Measurements from ENCODE around the gene MAL. TPM values are rescaled to one million over a fixed set of nuclear protein-coding genes. Genes with fewer than 3 reads are reported as not detected.

The MAL gene
- total and polyA plus RNA-seq, 2 of the 8 experiments (the other 6 are each of a cell fraction or from before 2014, with no cell fraction given) = not detected

DNA sequence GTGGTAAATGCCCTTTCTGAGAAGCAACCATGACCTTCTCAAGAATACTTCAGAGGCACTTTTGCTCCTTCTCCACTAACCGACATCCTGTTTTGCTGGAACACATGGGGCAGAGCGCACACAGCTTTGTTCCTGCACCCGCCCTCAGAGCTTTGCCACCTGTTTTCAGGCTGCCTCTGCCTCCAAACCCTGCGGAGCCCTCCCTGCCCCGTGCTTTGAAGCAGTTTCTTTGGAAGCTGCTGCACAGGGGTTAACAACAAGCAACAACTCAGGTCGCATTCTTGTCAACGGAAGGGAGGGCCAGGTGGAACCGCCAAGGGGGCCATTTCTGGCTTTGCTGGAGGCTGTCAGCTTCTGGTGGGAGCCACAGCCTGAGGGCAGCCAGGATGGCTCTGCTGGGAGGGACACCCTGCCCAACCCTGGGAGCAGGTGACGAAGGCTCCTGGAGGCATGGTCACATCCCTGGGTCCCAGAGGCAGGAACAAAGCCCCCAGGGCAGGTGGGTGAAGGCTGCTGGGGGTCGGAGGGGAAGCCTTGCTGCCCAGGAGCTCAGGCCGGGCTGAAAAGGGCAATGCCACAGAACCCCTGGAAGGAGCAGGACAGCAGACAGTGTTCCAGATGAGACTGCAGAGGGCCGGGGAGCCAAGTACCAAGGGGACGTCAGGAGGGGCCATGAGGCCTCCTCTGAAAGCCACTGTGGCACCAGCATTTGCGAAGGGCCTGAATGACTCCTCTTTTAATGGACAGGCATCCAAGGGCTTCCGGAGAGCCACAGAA, 49.3 kb downstream of the MAL start:
- Histone ChIP-seq H3K27ac (ENCODE audit: low read depth, low read length) (no peak overlapping the region), H3K36me3 (ENCODE audit: control insufficient read depth in 2 of 4, insufficient read depth in 4 of 4, low read length in 3 of 4) (no peaks in the 10 kb centered on the region), H2BK12ac (ENCODE audit: low read depth, low read length) (no peak overlapping the region), H3K4me1 (replicated peaks in 1 of 4; ENCODE audit: control insufficient read depth in 3 of 4, insufficient read depth in 4 of 4, low read length in 3 of 4) (peaks cover 0 to 8% (median 4%) of the 10 kb centered on the region in 4 experiments; a peak in 5 of 7 replicates), H3K9ac (replicated peaks in 1 of 4; ENCODE audit: extremely low read depth in 1 of 4, low read depth in 3 of 4, low read length in 3 of 4) (no peak overlapping the region), H3K56ac (replicated peaks; ENCODE audit: insufficient read length, low read depth, low read length) (no peak overlapping the region), H3K4me2 (ENCODE audit: insufficient read depth in 1 of 2, low read depth in 2 of 2, low read length in 2 of 2) (no peak overlapping the region), H4K91ac (replicated peaks; ENCODE audit: insufficient read length, low read length) (no peak overlapping the region), H3K23me2 (ENCODE audit: low read depth, low read length) (0 out of 2 replicates have a peak, but pooled peaks cover 4% of the 10 kb centered on the region), H3K18ac (ENCODE audit: extremely low read depth, low read length) (no peak overlapping the region), H2AFZ (ENCODE audit: low read length) (no peak overlapping the region), H3K27me3 (replicated peaks in 1 of 4; ENCODE audit: control insufficient read depth in 3 of 4, extremely low read depth in 1 of 4, insufficient read depth in 3 of 4, low read length in 3 of 4) (peaks cover 0 to 15% (median 12%) of the 10 kb centered on the region in 4 experiments; a peak in 4 of 7 replicates), H3K4me3 (ENCODE audit: extremely low read depth in 1 of 4, insufficient read depth in 2 of 4, low read depth in 3 of 4, low read length in 4 of 4) (no peak overlapping the region), H4K8ac (ENCODE audit: extremely low read depth, insufficient read depth, low read length) (no peak overlapping the region), H4K5ac (ENCODE audit: insufficient read length, low read depth, low read length) (no peak overlapping the region), H3K79me2 (ENCODE audit: control insufficient read depth in 1 of 2, insufficient read depth in 2 of 2, low read length in 2 of 2) (no peaks in the 10 kb centered on the region), H3K9me3 (ENCODE audit: insufficient read depth in 2 of 2, low read depth in 1 of 2, low read length in 1 of 2) (peaks cover 4 to 44% of the 10 kb centered on the region in 2 experiments; a peak in 2 of 4 replicates), H2BK120ac (replicated peaks; ENCODE audit: low read depth, low read length) (no peak overlapping the region), H3K14ac (ENCODE audit: insufficient read length) (no peak overlapping the region), H3K23ac (ENCODE audit: insufficient read length) (no peak overlapping the region), H2BK20ac (ENCODE audit: low read length) (no peak overlapping the region), H3K79me1 (ENCODE audit: low read depth, low read length) (no peaks in the 10 kb centered on the region), H2AK5ac (ENCODE audit: low read depth, low read length) (no peak overlapping the region), H2BK15ac (ENCODE audit: low read length) (no peak overlapping the region), H4K20me1 (replicated peaks in 1 of 2; ENCODE audit: control insufficient read depth in 1 of 2, insufficient read depth in 2 of 2, low read length in 2 of 2) (no peaks in the 10 kb centered on the region), H3K4ac (replicated peaks; ENCODE audit: insufficient read length, low read depth, low read length) (no peak overlapping the region), H2BK5ac (ENCODE audit: low read depth, low read length) (no peak overlapping the region)
- DNase-seq (ENCODE audit: low read depth in 1 of 2, low spot score in 2 of 2) (no peak), FAIRE-seq (no peak)
- ChIA-PET POLR2A (ENCODE audit: partially characterized antibody) (no interaction called here), CTCF (ENCODE audit: partially characterized antibody) (interaction anchor here (1.6 to 1.7 kb wide), 2 partner anchors 11 to 40 kb away, joined by 3 to 6 read pairs; no protein-coding TSS in a partner anchor)
- 84% methylated on average over 15 of the region's 15 CpGs; no CpG with 5 or more reads in 1 of the 2 experiments for WGBS, 2 experiments (ENCODE audit: extremely low coverage in 1 of 2, insufficient coverage in 1 of 2, insufficient read length in 1 of 2, insufficient replicate concordance in 2 of 2, low coverage in 1 of 2, low lambda C conversion rate in 2 of 2, missing lambda C conversion rate in 1 of 2)
- TF ChIP-seq RXRA (IDR thresholded peaks at IDR 0.05; ENCODE audit: insufficient read depth, low read depth, low read length) (no peak), POU5F1 (IDR thresholded peaks at IDR 0.05; ENCODE audit: low read depth, low read length) (no peak), POLR2AphosphoS5 (IDR thresholded peaks at IDR 0.05; ENCODE audit: low read depth, low read length) (no peak), CREB1 (IDR thresholded peaks at IDR 0.05) (no peak), CEBPB (IDR thresholded peaks at IDR 0.05; ENCODE audit: low read depth, low read length) (no peak), PHF8 (conservative IDR thresholded peaks at IDR 0.05; ENCODE audit: low read depth, low read length) (no peak), CBX5 (IDR thresholded peaks at IDR 0.05; ENCODE audit: low read depth, low read length) (no peak), CTBP2 (IDR thresholded peaks at IDR 0.05; ENCODE audit: borderline replicate concordance, insufficient read depth, insufficient read length, low read length) (no peak), TAF1 (IDR thresholded peaks at IDR 0.05; ENCODE audit: low read depth, low read length) (no peak), SAP30 (IDR thresholded peaks at IDR 0.05; ENCODE audit: insufficient read depth, insufficient replicate concordance, low read length) (no peak)
- TF ChIP-seq, protein P1, sequence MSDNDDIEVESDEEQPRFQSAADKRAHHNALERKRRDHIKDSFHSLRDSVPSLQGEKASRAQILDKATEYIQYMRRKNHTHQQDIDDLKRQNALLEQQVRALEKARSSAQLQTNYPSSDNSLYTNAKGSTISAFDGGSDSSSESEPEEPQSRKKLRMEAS (IDR thresholded peaks at IDR 0.05) = no peak
- TF ChIP-seq, protein P2, sequence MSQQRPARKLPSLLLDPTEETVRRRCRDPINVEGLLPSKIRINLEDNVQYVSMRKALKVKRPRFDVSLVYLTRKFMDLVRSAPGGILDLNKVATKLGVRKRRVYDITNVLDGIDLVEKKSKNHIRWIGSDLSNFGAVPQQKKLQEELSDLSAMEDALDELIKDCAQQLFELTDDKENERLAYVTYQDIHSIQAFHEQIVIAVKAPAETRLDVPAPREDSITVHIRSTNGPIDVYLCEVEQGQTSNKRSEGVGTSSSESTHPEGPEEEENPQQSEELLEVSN (IDR thresholded peaks at IDR 0.05) = no peak

Measured in H1 (cell line).